ENCODE results near the gene CGAS. TPM values are rescaled to one million over a fixed set of nuclear protein-coding genes. Genes with fewer than 3 reads are reported as not detected.
"Not testable (repeated sequence)": the region's sequence is repeated elsewhere in the genome, so short reads cannot be mapped to it uniquely, and the experiment has no call there.

The CGAS gene
- total and polyA plus RNA-seq, 2 of the 13 experiments (the other 11 are each of a cell fraction or from before 2014, with no cell fraction given), result 0.03 to 0.07 TPM

GRCh38 chr6:73388433-73388799 lies 63.7 kb downstream of the CGAS start (continued):
- no peak for TF ChIP-seq ZSCAN5A (CRISPR knock-in tag; IDR thresholded peaks at IDR 0.05; ENCODE audit: borderline replicate concordance)
- no peak for TF ChIP-seq PPARG (CRISPR knock-in tag; conservative IDR thresholded peaks at IDR 0.05)
- no peak for TF ChIP-seq PCBP2 (optimal IDR thresholded peaks at IDR 0.05; ENCODE audit: low read depth, low read length, poor library complexity, severe bottlenecking)
- no peak for TF ChIP-seq MYNN (CRISPR knock-in tag; IDR thresholded peaks at IDR 0.05; ENCODE audit: low read depth)
- no peak for TF ChIP-seq SMAD1 (CRISPR knock-in tag; IDR thresholded peaks at IDR 0.05; ENCODE audit: borderline replicate concordance, low read depth)
- TF ChIP-seq TCF7 (IDR thresholded peaks at IDR 0.05; ENCODE audit: low read depth), result no peak
- no peak for TF ChIP-seq ZNF275 (CRISPR knock-in tag; IDR thresholded peaks at IDR 0.05; ENCODE audit: borderline replicate concordance)
- no peak for TF ChIP-seq ZNF580 (CRISPR knock-in tag; IDR thresholded peaks at IDR 0.05; ENCODE audit: borderline replicate concordance, low read depth)
- no peak for TF ChIP-seq ZMYM3 (CRISPR knock-in tag; IDR thresholded peaks at IDR 0.05)

- FAIRE-seq, result no peak
- POLR2A ChIA-PET, result no interaction called here
Observed at GRCh38 chr6:73382462-73383113, 69.5 kb downstream of the CGAS start.

GRCh38 chr6:73381531-73381930 lies 70.6 kb downstream of the CGAS start:
- H3K27me3 ChIP-seq (ENCODE audit: control insufficient read depth in 1 of 2, insufficient read depth in 2 of 2, low read length in 2 of 2); H4K20me1 ChIP-seq (ENCODE audit: insufficient read depth, low read length); CTCF ChIA-PET (ENCODE audit: low intra/inter-chr PET ratio, low total read pairs); H3K27ac ChIP-seq (ENCODE audit: extremely low read length, insufficient read depth, low read length); ATAC-seq; H2AFZ ChIP-seq (ENCODE audit: low read length); H3K79me2 ChIP-seq (ENCODE audit: insufficient read depth, low read length); H3K4me3 ChIP-seq (replicated peaks in 1 of 3; ENCODE audit: insufficient read depth in 1 of 3, low read depth in 2 of 3, low read length in 3 of 3); H3K4me1 ChIP-seq (ENCODE audit: insufficient read depth, low read length); H3K4me2 ChIP-seq (ENCODE audit: low read depth, low read length); H3K36me3 ChIP-seq (replicated peaks in 1 of 2; ENCODE audit: control insufficient read depth in 1 of 2, insufficient read depth in 2 of 2, low read length in 2 of 2); BruUV-seq (replicated peaks); H3K9me3 ChIP-seq (ENCODE audit: low read length); FAIRE-seq; POLR2A ChIA-PET; H3K9ac ChIP-seq (ENCODE audit: insufficient read depth, low read depth, low read length); intact Hi-C loops (cut with micrococcal nuclease; ENCODE audit: unreplicated experiment); DNase-seq (ENCODE audit: low spot score); in situ Hi-C loops (cut with HindIII; ENCODE audit: extremely low pct_ligation_motif_present, low pct_unique_long_range_greater_than_20kb): not testable (repeated sequence)
- 36% methylated on average over 10 of the region's 10 CpGs for WGBS (ENCODE audit: low lambda C conversion rate)

More at GRCh38 chr6:73382462-73383113, 69.5 kb downstream of the CGAS start:
- H3K79me2 ChIP-seq (ENCODE audit: insufficient read depth, low read length), result no peaks in the 10 kb centered on the region
- WGBS (ENCODE audit: low lambda C conversion rate), result 59% methylated on average over 6 of the region's 6 CpGs
- H3K27me3 ChIP-seq (ENCODE audit: control insufficient read depth in 1 of 2, insufficient read depth in 2 of 2, low read length in 2 of 2), result no peaks in the 10 kb centered on the region
- DNase-seq (ENCODE audit: low spot score), result no peak
- H3K9ac ChIP-seq (ENCODE audit: insufficient read depth, low read depth, low read length), result no peak overlapping the region
- BruUV-seq (replicated peaks), result no TSS peak
- H4K20me1 ChIP-seq (ENCODE audit: insufficient read depth, low read length), result no peaks in the 10 kb centered on the region
- H3K27ac ChIP-seq (ENCODE audit: extremely low read length, insufficient read depth, low read length), result no peak overlapping the region
- in situ Hi-C loops (cut with HindIII; ENCODE audit: extremely low pct_ligation_motif_present, low pct_unique_long_range_greater_than_20kb), result no loop called here
- intact Hi-C loops (cut with micrococcal nuclease; ENCODE audit: unreplicated experiment), result no loop called here
- no peaks in the 10 kb centered on the region for H3K9me3 ChIP-seq (ENCODE audit: low read length)
- H3K4me2 ChIP-seq (ENCODE audit: low read depth, low read length), result no peak overlapping the region
- CTCF ChIA-PET (ENCODE audit: low intra/inter-chr PET ratio, low total read pairs), result no interaction called here
- H2AFZ ChIP-seq (ENCODE audit: low read length), result no peak overlapping the region
- no peaks in the 10 kb centered on the region for H3K36me3 ChIP-seq (replicated peaks in 1 of 2; ENCODE audit: control insufficient read depth in 1 of 2, insufficient read depth in 2 of 2, low read length in 2 of 2)
- no peak for ATAC-seq
- H3K4me1 ChIP-seq (ENCODE audit: insufficient read depth, low read length), result no peaks in the 10 kb centered on the region
- 0 out of 2 replicates have a peak, but pooled peaks have one; percentile 10 for TF ChIP-seq FOSL2 (CRISPR knock-in tag; IDR thresholded peaks at IDR 0.05)
- no peak for TF ChIP-seq DDIT3 (CRISPR knock-in tag; IDR thresholded peaks at IDR 0.05)
- no peak overlapping the region for H3K4me3 ChIP-seq (replicated peaks in 1 of 3; ENCODE audit: insufficient read depth in 1 of 3, low read depth in 2 of 3, low read length in 3 of 3)
